HL-60 (cell line): Measurements from ENCODE around the gene TANK.

Experiments used
- CTCF ChIP-seq: IDR thresholded peaks from one replicate; pipeline ENCODE4 v1.5.1; 2011; ENCODE audit warnings: low read length, control low read depth, inconsistent platforms; ENCODE audit not compliant: insufficient read depth
- POLR2AphosphoS5 ChIP-seq: IDR thresholded peaks from 2 replicates; pipeline ENCODE4 v1.6.1; 2012; ENCODE audit warnings: low read depth

DNA sequence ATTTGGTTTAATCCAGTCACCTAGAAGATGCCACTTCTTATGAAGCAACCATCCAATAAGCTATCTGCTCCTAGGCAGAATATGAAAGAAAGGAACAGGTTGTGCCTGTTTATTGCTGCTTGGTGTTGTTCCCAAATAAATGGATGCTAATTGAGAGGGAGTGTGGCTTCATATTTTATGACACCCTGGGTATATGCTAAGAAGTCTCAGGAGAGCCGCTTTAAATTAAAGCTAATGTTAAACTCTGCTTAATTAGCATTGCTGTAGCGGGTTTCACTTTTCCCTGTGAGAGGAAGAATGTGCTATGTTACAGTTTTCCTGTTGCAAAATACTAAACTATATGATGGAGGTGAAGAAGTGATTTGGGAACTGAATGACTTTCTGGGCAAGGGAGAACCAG is 48.7 kb upstream of the TANK start:
- TF ChIP-seq POLR2AphosphoS5 (no peak), CTCF (no peak)
